ENCODE results near the gene PLXNA2.

GRCh38 chr1:208189183-208189582, 55.0 kb downstream of the PLXNA2 start:
- no peak for TF ChIP-seq CTCF (IDR thresholded peaks at IDR 0.05)
- TF ChIP-seq POLR2A (IDR thresholded peaks at IDR 0.05): no peak
